Measurements from ENCODE around the gene TLL1.

TLL1 gene

GRCh38 chr4:165894159-165894558, 21.1 kb downstream of the TLL1 start:
- no peak for DNase-seq (ENCODE audit: low read depth in 2 of 2)

GRCh38 chr4:165905405-165906027, 32.5 kb downstream of the TLL1 start:
- DNase-seq (ENCODE audit: low read depth in 2 of 2): no peak

GRCh38 chr4:165906272-165906671, 33.2 kb downstream of the TLL1 start:
- no peak for DNase-seq (ENCODE audit: low read depth in 2 of 2)

- no peak for DNase-seq (ENCODE audit: low read depth in 2 of 2)
These were observed 36.9 kb downstream of the TLL1 start for GRCh38 chr4:165909947-165910346.

- DNase-seq (ENCODE audit: low read depth in 2 of 2): no peak
These were observed 42.2 kb downstream of the TLL1 start for GRCh38 chr4:165915215-165915614.

- DNase-seq (ENCODE audit: low read depth in 2 of 2): no peak
These were observed 48.5 kb downstream of the TLL1 start for GRCh38 chr4:165921546-165921945.

GRCh38 chr4:165922747-165923146, 49.7 kb downstream of the TLL1 start:
- DNase-seq (ENCODE audit: low read depth in 2 of 2): no peak

GRCh38 chr4:165926307-165926706, 53.3 kb downstream of the TLL1 start:
- no peak for DNase-seq (ENCODE audit: low read depth in 2 of 2)

GRCh38 chr4:165927366-165927765, 54.3 kb downstream of the TLL1 start:
- DNase-seq (ENCODE audit: low read depth in 2 of 2): no peak

- DNase-seq (ENCODE audit: low read depth in 2 of 2): no peak
These were observed 54.8 kb downstream of the TLL1 start for GRCh38 chr4:165927815-165928214.

- no peak for DNase-seq (ENCODE audit: low read depth in 2 of 2)
These were observed 55.6 kb downstream of the TLL1 start for GRCh38 chr4:165928601-165929000.

- no peak for DNase-seq (ENCODE audit: low read depth in 2 of 2)
These were observed 56.6 kb downstream of the TLL1 start for GRCh38 chr4:165929662-165930061.

- no peak for DNase-seq (ENCODE audit: low read depth in 2 of 2)
These were observed 58.7 kb downstream of the TLL1 start for GRCh38 chr4:165931741-165932140.

- DNase-seq (ENCODE audit: low read depth in 2 of 2): no peak
These were observed 71.9 kb downstream of the TLL1 start for GRCh38 chr4:165944900-165945299.

- DNase-seq (ENCODE audit: low read depth in 2 of 2): no peak
These were observed 73.0 kb downstream of the TLL1 start for GRCh38 chr4:165945991-165946390.

GRCh38 chr4:165947019-165947418, 74.0 kb downstream of the TLL1 start:
- DNase-seq (ENCODE audit: low read depth in 2 of 2): no peak

- no peak for DNase-seq (ENCODE audit: low read depth in 2 of 2)
These were observed 80.1 kb downstream of the TLL1 start for GRCh38 chr4:165953181-165953580.

- DNase-seq (ENCODE audit: low read depth in 2 of 2): no peak
These were observed 90.6 kb downstream of the TLL1 start for GRCh38 chr4:165963621-165964020.

- no peak for DNase-seq (ENCODE audit: low read depth in 2 of 2)
These were observed 91.6 kb downstream of the TLL1 start for GRCh38 chr4:165964591-165964990.

- no peak for DNase-seq (ENCODE audit: low read depth in 2 of 2)
These were observed 92.5 kb downstream of the TLL1 start for GRCh38 chr4:165965503-165965902.

- no peak for DNase-seq (ENCODE audit: low read depth in 2 of 2)
These were observed 93.8 kb downstream of the TLL1 start for GRCh38 chr4:165966833-165967232.

- DNase-seq (ENCODE audit: low read depth in 2 of 2): no peak
These were observed 94.4 kb downstream of the TLL1 start for GRCh38 chr4:165967486-165967885.

- DNase-seq (ENCODE audit: low read depth in 2 of 2): no peak
These were observed 97.8 kb downstream of the TLL1 start for GRCh38 chr4:165970703-165971420.

- DNase-seq (ENCODE audit: low read depth in 2 of 2): no peak
These were observed 98.4 kb downstream of the TLL1 start for GRCh38 chr4:165971446-165971845.
